ENCODE data around the gene SPAG9.
A peak's percentile ranks its signal among the peaks of the same experiment; 100 is the strongest.

The SPAG9 gene

GRCh38 chr17:51120739-51121619 lies at the start of gene SPAG9:
SPAG9 (minus strand) TSS chr17:51120868; CDS start chr17:51120656, 212 bp downstream.
- no peak for DNase-seq

- DNase-seq, result no peak
Observed at GRCh38 chr17:51169340-51169739, 48.7 kb upstream of the SPAG9 start.

GRCh38 chr17:51166987-51167931 lies 46.6 kb upstream of the SPAG9 start:
- DNase-seq, result no peak

- DNase-seq, result no peak
Observed at GRCh38 chr17:51166198-51166986, 45.7 kb upstream of the SPAG9 start, which contains the start of gene NME2. NME2 (plus strand) TSS chr17:51166411; CDS start chr17:51166831, 420 bp downstream.

GRCh38 chr17:51165680-51166197 lies 45.1 kb upstream of the SPAG9 start:
- DNase-seq, result no peak

- DNase-seq, result no peak
Observed at GRCh38 chr17:51164911-51165679, 44.4 kb upstream of the SPAG9 start.

GRCh38 chr17:51161541-51161940 lies 40.9 kb upstream of the SPAG9 start:
- DNase-seq, result no peak

GRCh38 chr17:51159604-51160003 lies 38.9 kb upstream of the SPAG9 start:
- no peak for DNase-seq

- no peak for DNase-seq
Observed at GRCh38 chr17:51155416-51155815, 34.7 kb upstream of the SPAG9 start.

- no peak for DNase-seq
Observed at GRCh38 chr17:51154176-51154575, 33.5 kb upstream of the SPAG9 start.

GRCh38 chr17:51153210-51154072 lies 32.8 kb upstream of the SPAG9 start, which contains the start of gene NME1:
NME1 (plus strand) TSS chr17:51153559; CDS start chr17:51155655, 2,096 bp downstream.
- peak; percentile 99 for DNase-seq

- DNase-seq, result no peak
Observed at GRCh38 chr17:51152766-51153209, 32.1 kb upstream of the SPAG9 start.

- DNase-seq, result no peak
Observed at GRCh38 chr17:51150932-51151331, 30.3 kb upstream of the SPAG9 start.

GRCh38 chr17:51149163-51149562 lies 28.5 kb upstream of the SPAG9 start:
- no peak for DNase-seq

GRCh38 chr17:51147650-51148049 lies 27.0 kb upstream of the SPAG9 start:
- no peak for DNase-seq

GRCh38 chr17:51144266-51145022 lies 23.8 kb upstream of the SPAG9 start:
- no peak for DNase-seq

- DNase-seq, result no peak
Observed at GRCh38 chr17:51142597-51142996, 21.9 kb upstream of the SPAG9 start.

GRCh38 chr17:51135956-51136355 lies 15.3 kb upstream of the SPAG9 start:
- DNase-seq, result no peak

GRCh38 chr17:51133365-51133764 lies 12.7 kb upstream of the SPAG9 start:
- DNase-seq, result no peak

- DNase-seq, result no peak
Observed at GRCh38 chr17:51132964-51133319, 12.3 kb upstream of the SPAG9 start.

Data from SIG-M5 (cell line).